AG04450 (cell line): Measurements from ENCODE around the gene MYMK. TPM values are rescaled to one million over a fixed set of nuclear protein-coding genes. Genes with fewer than 3 reads are reported as not detected.

Experiments used
- CTCF ChIA-PET: fragments of 300-600, 350-600 bp; formaldehyde crosslinking; extraction: SDS; loops from one replicate; lab custom pipeline; 2022; ENCODE audit warnings: antibody characterized with exemption, inconsistent platforms; lab: Charles Lee
- POLR2A ChIA-PET: fragments of 350-600 bp; formaldehyde crosslinking; extraction: SDS; loops from one replicate; lab custom pipeline; 2021; ENCODE audit warnings: antibody characterized with exemption, inconsistent platforms; lab: Yijun Ruan, JAX
- DNase-seq: peaks from one replicate; pipeline ENCODE4 v3.0.0-alpha.2; 2011; ENCODE audit warnings: low read depth, low spot score
- H3K27ac ChIP-seq: one replicate; pipeline ENCODE4 v1.5.1; 2012; ENCODE audit warnings: low read depth, low read length, control low read depth
- H3K27me3 ChIP-seq: one replicate; pipeline ENCODE4 v1.6.0; 2012; ENCODE audit warnings: low read length; ENCODE audit not compliant: control insufficient read depth, insufficient read depth
- H3K4me3 ChIP-seq: 2 replicates; pipeline ENCODE4 v1.5.1; 2011; ENCODE audit warnings: mild to moderate bottlenecking, low read depth, low read length, control low read depth
- H3K9me3 ChIP-seq: 2 replicates; pipeline ENCODE4 v1.5.1; 2012; ENCODE audit warnings: low read length; ENCODE audit not compliant: control insufficient read depth, insufficient read depth
- CTCF ChIP-seq: IDR thresholded peaks from 2 replicates; pipeline ENCODE4 v1.5.1; 2011; ENCODE audit warnings: low read depth, low read length, control low read depth, inconsistent platforms
- polyA plus RNA-seq: library from polyadenylated mRNA; depleted of rRNA; stranded (reverse); fragments of >200 nt; gene quantifications from 2 replicates; pipeline ENCODE4 v1.2.3, GENCODE V29; 2011

MYMK gene
- polyA plus RNA-seq, 1 experiment = not detected

GRCh38 chr9:133510926-133511505, 13.7 kb downstream of the MYMK start:
- CTCF ChIA-PET = no interaction called here
- no peak for DNase-seq
- Histone ChIP-seq H3K4me3 (no peak overlapping the region), H3K27me3 (peaks cover 40% of the 10 kb centered on the region), H3K9me3 (peaks cover 16% of the 10 kb centered on the region; the same call in 1 of the 2 replicates), H3K27ac (no peak overlapping the region)
- POLR2A ChIA-PET = no interaction called here
- no peak for TF ChIP-seq CTCF

GRCh38 chr9:133509179-133510083, 15.3 kb downstream of the MYMK start:
- H3K27me3 ChIP-seq = peaks cover 25% of the 10 kb centered on the region
- TF ChIP-seq CTCF = no peak
- POLR2A ChIA-PET = no interaction called here
- no peak for DNase-seq
- H3K9me3 ChIP-seq = peaks cover 16% of the 10 kb centered on the region; the same call in 1 of the 2 replicates
- H3K27ac ChIP-seq = no peak overlapping the region
- CTCF ChIA-PET = no interaction called here
- H3K4me3 ChIP-seq = no peak overlapping the region

GRCh38 chr9:133508046-133508445, 16.7 kb downstream of the MYMK start:
- no peak overlapping the region for H3K27ac ChIP-seq
- POLR2A ChIA-PET = no interaction called here
- H3K27me3 ChIP-seq = peaks cover 15% of the 10 kb centered on the region
- no peak overlapping the region for H3K4me3 ChIP-seq
- no peak for DNase-seq
- peaks cover 16% of the 10 kb centered on the region; the same call in 1 of the 2 replicates for H3K9me3 ChIP-seq
- TF ChIP-seq CTCF = no peak
- CTCF ChIA-PET = no interaction called here

GRCh38 chr9:133507246-133507965, 17.4 kb downstream of the MYMK start:
- TF ChIP-seq CTCF = no peak
- ChIA-PET CTCF (no interaction called here), POLR2A (no interaction called here)
- Histone ChIP-seq H3K9me3 (peaks cover 11% of the 10 kb centered on the region; the same call in 1 of the 2 replicates), H3K4me3 (no peak overlapping the region), H3K27me3 (peaks cover 9% of the 10 kb centered on the region), H3K27ac (no peak overlapping the region)
- no peak for DNase-seq
